ENCODE data around the gene LPCAT1. TPM values are rescaled to one million over a fixed set of nuclear protein-coding genes. Genes with fewer than 3 reads are reported as not detected.

The LPCAT1 gene
- total RNA-seq, 1 experiment from 2014 or later: 75.0 TPM

GRCh38 chr5:1412621-1413020 lies 111.1 kb downstream of the LPCAT1 start:
- Histone ChIP-seq H3K9me3 (ENCODE audit: control insufficient read depth in 1 of 2, insufficient read depth in 1 of 2, low read depth in 1 of 2, low read length in 2 of 2) (no peaks in the 10 kb centered on the region), H3K9me2 (ENCODE audit: insufficient read depth) (no peaks in the 10 kb centered on the region), H3K4me2 (ENCODE audit: low read length) (no peak overlapping the region), H3K36me3 (ENCODE audit: control insufficient read depth in 1 of 2, insufficient read depth in 2 of 2, low read length in 2 of 2) (no peaks in the 10 kb centered on the region), H2AFZ (ENCODE audit: low read depth, low read length, poor library complexity, severe bottlenecking) (no peak overlapping the region), H4K20me1 (ENCODE audit: insufficient read depth) (no peaks in the 10 kb centered on the region), H3K79me2 (ENCODE audit: insufficient read depth, low read length) (no peaks in the 10 kb centered on the region), H3K27me3 (ENCODE audit: insufficient read depth, low read length) (0 out of 2 replicates have a peak, but pooled peaks cover 3% of the 10 kb centered on the region), H3K4me1 (ENCODE audit: control insufficient read depth in 1 of 2, insufficient read depth in 2 of 2, low read length in 2 of 2) (peaks cover 0 to 8% of the 10 kb centered on the region in 2 experiments; a peak in 1 of 4 replicates), H3K9ac (ENCODE audit: low read length) (no peak overlapping the region), H3K4me3 (replicated peaks in 1 of 2; ENCODE audit: low read depth in 1 of 2, low read length in 2 of 2) (no peak overlapping the region), H3K27ac (ENCODE audit: low read depth, low read length) (no peak overlapping the region)
- CTCF ChIA-PET: no interaction called here
- RAD21 ChIA-PET (ENCODE audit: low non-redundant PET in 1 of 2, low total read pairs in 2 of 2, uncharacterized antibody in 2 of 2, unreplicated experiment in 2 of 2): no interaction called here
- TF ChIP-seq ATF3 (IDR thresholded peaks at IDR 0.05) (no peak), ZBTB33 (IDR thresholded peaks at IDR 0.05; ENCODE audit: extremely low read depth, insufficient replicate concordance, low read length) (no peak), ELF1 (IDR thresholded peaks at IDR 0.05; ENCODE audit: borderline replicate concordance, low read depth) (no peak), CBX3 (IDR thresholded peaks at IDR 0.05; ENCODE audit: low read depth) (no peak), POLR2AphosphoS5 (IDR thresholded peaks at IDR 0.05; ENCODE audit: low read depth, low read length) (no peak), TCF7L2 (IDR thresholded peaks at IDR 0.05; ENCODE audit: borderline replicate concordance, extremely low read depth, insufficient read depth, insufficient read length) (no peak), ZFX (IDR thresholded peaks at IDR 0.05) (no peak), SRF (IDR thresholded peaks at IDR 0.05; ENCODE audit: low read depth) (no peak), JUND (IDR thresholded peaks at IDR 0.05) (no peak), EGR1 (IDR thresholded peaks at IDR 0.05; ENCODE audit: low read depth) (no peak), EZH2phosphoT487 (IDR thresholded peaks at IDR 0.05; ENCODE audit: borderline replicate concordance) (no peak), POLR2A (IDR thresholded peaks at IDR 0.05; ENCODE audit: borderline replicate concordance, extremely low read depth, insufficient read depth, insufficient read length) (no peak), REST (IDR thresholded peaks at IDR 0.05; ENCODE audit: low read depth) (no peak), CTCF (IDR thresholded peaks at IDR 0.05 in 2 of 3, conservative IDR thresholded peaks at IDR 0.05 in 1 of 3; ENCODE audit: borderline replicate concordance in 1 of 3, insufficient read depth in 1 of 3, low read depth in 2 of 3, low read length in 2 of 3) (no peak), RAD21 (IDR thresholded peaks at IDR 0.05; ENCODE audit: low read depth) (no peak), SP1 (IDR thresholded peaks at IDR 0.05; ENCODE audit: low read depth) (no peak)
- ATAC-seq (no peak), DNase-seq (ENCODE audit: low read depth, low spot score) (no peak)
- POLR2A ChIA-PET: no interaction called here
- BruUV-seq (replicated peaks): no TSS peak
- intact Hi-C loops (cut with micrococcal nuclease): no loop called here

All from HCT116 (cell line).